BLaER1 treated with 17β-estradiol and CSF1 and Interleukin-3, amounts not matched to agents 10 nM and 100 nM (cell line): ENCODE data around the gene OR8B2.
A peak's percentile ranks its signal among the peaks of the same experiment; 100 is the strongest.

Experiments used
- H3K27ac ChIP-seq, 11 experiments: shearing (Covaris generic); formaldehyde crosslinking; 2 replicates each; pipeline ENCODE4 v1.8.1; 2022
- H3K27me3 ChIP-seq, 11 experiments: shearing (Covaris generic); formaldehyde crosslinking; 2 replicates each; pipeline ENCODE4 v1.8.1; 2022
- H3K36me3 ChIP-seq, 11 experiments: shearing (Covaris generic); formaldehyde crosslinking; 2 replicates each; pipeline ENCODE4 v1.8.1; 2022
- H3K4me1 ChIP-seq, 10 experiments: shearing (Covaris generic); formaldehyde crosslinking; 2 replicates each; pipeline ENCODE4 v1.8.1; 2022
- H3K4me2 ChIP-seq, 11 experiments: shearing (Covaris generic); formaldehyde crosslinking; 2 replicates each; pipeline ENCODE4 v1.8.1; 2022
- H3K4me3 ChIP-seq, 10 experiments: shearing (Covaris generic); formaldehyde crosslinking; 2 replicates each; pipeline ENCODE4 v1.8.1; 2022
- H3K9ac ChIP-seq, 11 experiments: shearing (Covaris generic); formaldehyde crosslinking; 2 replicates each; pipeline ENCODE4 v1.8.1; 2022
- H3K9me3 ChIP-seq, 11 experiments: shearing (Covaris generic); formaldehyde crosslinking; replicated peaks in 1 of 11; 2 replicates each; pipeline ENCODE4 v1.8.1; 2022
- H4K20me1 ChIP-seq, 11 experiments: shearing (Covaris generic); formaldehyde crosslinking; 2 replicates each; pipeline ENCODE4 v1.8.1; 2022
- Cebpa-rat ChIP-seq, 11 experiments: shearing (Covaris generic); IDR thresholded peaks; 2 replicates each; pipeline ENCODE4 v1.8.1; 2022

The OR8B2 gene

GRCh38 chr11:124339396-124340141, 44.7 kb downstream of the OR8B2 start:
- no peak for TF ChIP-seq Cebpa-rat (IDR thresholded peaks at IDR 0.05)
- Histone ChIP-seq H3K36me3 (no peaks in the 10 kb centered on the region), H3K9ac (no peak overlapping the region), H3K4me3 (no peak overlapping the region), H3K27me3 (no peaks in the 10 kb centered on the region), H3K27ac (peak overlapping the region in 1 of 11 experiments; percentile 32; a peak in 2 of 22 replicates), H3K9me3 (no peaks in the 10 kb centered on the region), H4K20me1 (no peaks in the 10 kb centered on the region), H3K4me2 (peak overlapping the region in 2 of 11 experiments; percentile 12 to 32; a peak in 2 of 22 replicates), H3K4me1 (peaks cover 0 to 15% (median 0%) of the 10 kb centered on the region in 10 experiments; a peak in 4 of 20 replicates)
